Trophoblast cell (in vitro differentiated cells and primary cell): ENCODE data around the gene PDLIM3.

ENCODE experiments used
- DNase-seq, 2 donors: peaks; one replicate each; pipeline ENCODE4 v3.0.0-alpha.2; 2016
- H2AFZ ChIP-seq: 2 replicates; pipeline ENCODE4 v1.6.1; 2013; ENCODE audit warnings: low read length, moderate library complexity, mild to moderate bottlenecking; ENCODE audit not compliant: insufficient read depth, poor library complexity
- H2AK5ac ChIP-seq: 2 replicates; pipeline ENCODE4 v1.6.1; 2013; ENCODE audit warnings: mild to moderate bottlenecking, low read length
- H2BK120ac ChIP-seq: 2 replicates; pipeline ENCODE4 v1.6.1; 2013; ENCODE audit warnings: low read length, mild to moderate bottlenecking, moderate library complexity; ENCODE audit not compliant: insufficient read depth, poor library complexity
- H2BK12ac ChIP-seq: 2 replicates; pipeline ENCODE4 v1.6.1; 2013; ENCODE audit warnings: mild to moderate bottlenecking, low read length, moderate library complexity
- H2BK5ac ChIP-seq: 2 replicates; pipeline ENCODE4 v1.6.1; 2013; ENCODE audit warnings: low read length, low read depth, moderate library complexity, mild to moderate bottlenecking; ENCODE audit not compliant: poor library complexity
- H3K14ac ChIP-seq: 2 replicates; pipeline ENCODE4 v1.6.1; 2013; ENCODE audit warnings: mild to moderate bottlenecking, low read length
- H3K18ac ChIP-seq: 2 replicates; pipeline ENCODE4 v1.6.1; 2013; ENCODE audit warnings: mild to moderate bottlenecking, low read length
- H3K23ac ChIP-seq: 2 replicates; pipeline ENCODE4 v1.6.1; 2013; ENCODE audit warnings: low read length
- H3K27ac ChIP-seq: 2 replicates; pipeline ENCODE4 v1.5.1; 2013; ENCODE audit warnings: low read depth, mild to moderate bottlenecking, inconsistent platforms, low read length, moderate library complexity
- H3K27me3 ChIP-seq: 2 replicates; pipeline ENCODE4 v1.6.1; 2013; ENCODE audit warnings: inconsistent platforms, mild to moderate bottlenecking, low read length, moderate library complexity; ENCODE audit not compliant: insufficient read depth
- H3K36me3 ChIP-seq, 2 experiments: 1 replicate in 1 of 2; 2 replicates in 1 of 2; pipeline ENCODE4 v1.6.1; 2013; ENCODE audit warnings: low read length in 2 of 2, mild to moderate bottlenecking in 2 of 2, moderate library complexity in 1 of 2; ENCODE audit not compliant: insufficient read depth in 2 of 2, control insufficient read depth in 1 of 2
- H3K4ac ChIP-seq: 2 replicates; pipeline ENCODE4 v1.6.1; 2013; ENCODE audit warnings: low read depth, mild to moderate bottlenecking, low read length, moderate library complexity
- H3K4me1 ChIP-seq, 2 experiments: 1 replicate in 1 of 2; 2 replicates in 1 of 2; pipeline ENCODE4 v1.6.1; 2013; ENCODE audit warnings: low read length in 2 of 2, mild to moderate bottlenecking in 2 of 2, moderate library complexity in 1 of 2; ENCODE audit not compliant: insufficient read depth in 2 of 2, control insufficient read depth in 1 of 2
- H3K4me2 ChIP-seq: 2 replicates; pipeline ENCODE4 v1.6.1; 2013; ENCODE audit warnings: inconsistent platforms, mild to moderate bottlenecking, low read length, moderate library complexity
- H3K4me3 ChIP-seq: 2 replicates; pipeline ENCODE4 v1.5.1; 2013; ENCODE audit warnings: mild to moderate bottlenecking, low read depth, low read length, inconsistent platforms
- H3K79me1 ChIP-seq: one replicate; pipeline ENCODE4 v1.6.1; 2013; ENCODE audit warnings: low read length
- H3K79me2 ChIP-seq: 2 replicates; pipeline ENCODE4 v1.6.1; 2013; ENCODE audit warnings: low read length, mild to moderate bottlenecking; ENCODE audit not compliant: control insufficient read depth, insufficient read depth, poor library complexity
- H3K9ac ChIP-seq: 2 replicates; pipeline ENCODE4 v1.6.1; 2013; ENCODE audit warnings: mild to moderate bottlenecking, low read length
- H3K9me3 ChIP-seq: 2 replicates; pipeline ENCODE4 v1.6.1; 2013; ENCODE audit warnings: low read depth, mild to moderate bottlenecking, control low read depth, inconsistent platforms, low read length; ENCODE audit not compliant: insufficient read depth
- H4K12ac ChIP-seq: 2 replicates; pipeline ENCODE4 v1.6.1; 2013; ENCODE audit warnings: low read depth, mild to moderate bottlenecking, low read length, moderate library complexity
- H4K8ac ChIP-seq: 2 replicates; pipeline ENCODE4 v1.6.1; 2013; ENCODE audit warnings: low read depth, mild to moderate bottlenecking, low read length, moderate library complexity
- H4K91ac ChIP-seq: one replicate; pipeline ENCODE4 v1.6.1; 2013; ENCODE audit warnings: low read depth, mild to moderate bottlenecking, low read length, moderate library complexity
- WGBS: extraction: QIAGEN DNeasy Blood & Tissue Kit; methylation state at CpG from one replicate; pipeline ENCODE4 v1.1.7; 2013; ENCODE audit warnings: missing lambda C conversion rate; ENCODE audit not compliant: insufficient read length, insufficient coverage; ENCODE audit errors: extremely low coverage; 5-methylcytosine and 5-hydroxymethylcytosine counted together

The PDLIM3 gene

DNA sequence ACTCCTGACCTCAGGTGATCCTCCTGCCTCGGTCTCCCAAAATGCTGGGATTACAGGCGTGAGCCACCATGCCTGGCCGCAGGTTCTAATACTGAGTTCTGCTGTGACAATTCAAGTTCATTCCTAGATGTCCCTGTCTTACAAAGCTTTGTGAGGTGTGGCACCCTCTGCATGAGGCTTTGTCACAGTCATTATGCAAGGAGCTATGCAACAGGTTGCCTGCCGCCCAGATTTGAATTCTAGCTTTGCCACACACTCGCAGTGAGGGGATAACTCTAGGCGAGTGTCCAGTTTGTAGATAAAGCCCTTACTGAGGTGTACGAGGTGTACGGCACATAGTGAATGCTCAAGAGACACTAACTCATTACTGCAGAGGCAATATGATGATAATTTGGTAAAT, 67.3 kb downstream of the PDLIM3 start:
- Histone ChIP-seq H3K23ac (no peak overlapping the region), H3K4me3 (no peak overlapping the region), H3K27me3 (peaks cover 3% of the 10 kb centered on the region), H4K91ac (no peak overlapping the region), H3K79me2 (peaks cover 4% of the 10 kb centered on the region), H2BK12ac (no peak overlapping the region), H3K4me1 (peaks cover 3 to 4% of the 10 kb centered on the region in 2 experiments), H3K4ac (no peak overlapping the region), H4K8ac (no peak overlapping the region), H2BK5ac (no peak overlapping the region), H2AK5ac (no peak overlapping the region), H2AFZ (no peak overlapping the region), H4K12ac (no peak overlapping the region), H3K9me3 (no peaks in the 10 kb centered on the region), H3K27ac (no peak overlapping the region), H3K14ac (no peak overlapping the region), H3K79me1 (no peaks in the 10 kb centered on the region), H3K9ac (no peak overlapping the region), H3K36me3 (no peaks in the 10 kb centered on the region), H3K18ac (no peak overlapping the region), H3K4me2 (no peak overlapping the region), H2BK120ac (no peak overlapping the region)
- WGBS, result no CpG with 5 or more reads among the region's 8 CpGs
- DNase-seq, result no peak

DNA sequence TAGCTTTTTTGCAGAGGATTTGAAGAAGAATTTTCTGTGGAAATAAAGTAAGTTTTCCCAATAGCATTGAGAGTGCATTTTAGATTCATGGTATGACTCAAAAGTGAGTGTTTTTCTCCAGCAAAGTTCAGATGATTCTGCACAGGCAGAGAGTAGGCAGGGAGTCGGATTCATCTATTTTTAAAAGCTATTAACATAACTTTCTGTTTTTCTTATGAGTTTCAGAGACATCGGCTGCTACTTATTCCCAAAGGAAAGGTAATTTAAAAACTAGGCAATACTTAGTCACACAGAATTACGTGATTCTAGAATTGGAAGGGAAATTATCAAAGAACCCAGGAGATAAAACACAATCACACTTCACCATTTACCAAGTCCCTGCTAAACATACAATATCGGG, 68.2 kb downstream of the PDLIM3 start:
- Histone ChIP-seq H3K79me1 (no peaks in the 10 kb centered on the region), H4K8ac (no peak overlapping the region), H3K27me3 (peaks cover 3% of the 10 kb centered on the region), H3K23ac (no peak overlapping the region), H3K4me1 (peaks cover 3 to 4% of the 10 kb centered on the region in 2 experiments), H3K18ac (no peak overlapping the region), H3K9me3 (no peaks in the 10 kb centered on the region), H2BK120ac (no peak overlapping the region), H3K9ac (no peak overlapping the region), H4K91ac (no peak overlapping the region), H3K4ac (no peak overlapping the region), H3K4me3 (no peak overlapping the region), H3K14ac (no peak overlapping the region), H2BK5ac (no peak overlapping the region), H2AFZ (no peak overlapping the region), H3K36me3 (no peaks in the 10 kb centered on the region), H3K79me2 (peaks cover 4% of the 10 kb centered on the region), H3K27ac (no peak overlapping the region), H2BK12ac (no peak overlapping the region), H3K4me2 (no peak overlapping the region), H2AK5ac (no peak overlapping the region), H4K12ac (no peak overlapping the region)
- no CpG with 5 or more reads among the region's 4 CpGs for WGBS
- DNase-seq, result no peak

DNA sequence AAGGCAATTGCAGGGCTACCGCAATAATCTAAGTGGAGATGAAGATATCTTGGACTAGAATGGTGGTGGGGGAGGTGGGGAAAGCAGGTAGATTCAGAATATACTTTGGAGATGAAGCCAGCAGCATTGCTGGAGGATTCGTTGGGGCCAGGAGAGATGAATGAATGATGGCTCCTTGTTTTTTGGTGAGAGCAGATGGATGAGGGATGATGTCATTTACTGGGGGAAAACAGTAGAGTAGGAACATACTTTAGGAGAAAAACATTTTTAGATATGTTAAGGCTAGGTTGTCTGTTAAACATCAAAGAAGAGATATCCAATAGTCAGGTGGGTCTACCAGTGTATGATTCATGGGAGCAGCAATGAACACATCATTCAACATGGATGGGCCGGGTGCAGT, 69.6 kb downstream of the PDLIM3 start:
- Histone ChIP-seq H2AK5ac (no peak overlapping the region), H3K4me2 (no peak overlapping the region), H4K91ac (no peak overlapping the region), H2AFZ (no peak overlapping the region), H2BK12ac (no peak overlapping the region), H3K9me3 (no peaks in the 10 kb centered on the region), H3K36me3 (no peaks in the 10 kb centered on the region), H3K4me1 (peaks cover 3% of the 10 kb centered on the region in 2 experiments), H3K14ac (no peak overlapping the region), H3K79me2 (no peaks in the 10 kb centered on the region), H3K9ac (no peak overlapping the region), H4K12ac (no peak overlapping the region), H2BK5ac (no peak overlapping the region), H3K79me1 (no peaks in the 10 kb centered on the region), H4K8ac (no peak overlapping the region), H3K18ac (no peak overlapping the region), H3K23ac (no peak overlapping the region), H3K27me3 (peaks cover 3% of the 10 kb centered on the region), H2BK120ac (no peak overlapping the region), H3K4ac (no peak overlapping the region), H3K4me3 (no peak overlapping the region), H3K27ac (no peak overlapping the region)
- no peak for DNase-seq
- whole genome bisulfite sequencing, result no CpG with 5 or more reads among the region's 3 CpGs

GRCh38 chr4:185464887-185465286, 70.4 kb downstream of the PDLIM3 start:
- Histone ChIP-seq H2BK120ac (no peak overlapping the region), H3K27ac (no peak overlapping the region), H2AK5ac (no peak overlapping the region), H3K36me3 (no peaks in the 10 kb centered on the region), H3K4ac (no peak overlapping the region), H3K27me3 (peaks cover 3% of the 10 kb centered on the region), H3K4me3 (no peak overlapping the region), H3K79me1 (no peaks in the 10 kb centered on the region), H2BK12ac (no peak overlapping the region), H2AFZ (no peak overlapping the region), H2BK5ac (no peak overlapping the region), H3K23ac (no peak overlapping the region), H3K79me2 (no peaks in the 10 kb centered on the region), H4K8ac (no peak overlapping the region), H3K18ac (no peak overlapping the region), H4K91ac (no peak overlapping the region), H3K9ac (no peak overlapping the region), H4K12ac (no peak overlapping the region), H3K4me1 (no peaks in the 10 kb centered on the region), H3K9me3 (no peaks in the 10 kb centered on the region), H3K4me2 (no peak overlapping the region), H3K14ac (no peak overlapping the region)
- WGBS, result no CpG with 5 or more reads among the region's 1 CpG
- no peak for DNase-seq
